Vagina (tissue), 2 donors: ENCODE data around the gene ROR2.

Experiments used
- CTCF ChIP-seq, 3 experiments: fragments of 450-650 bp in 2 of 3; fragments of 200-600 bp in 1 of 3; sonication (generic) in 1 of 3; IDR thresholded peaks; one replicate each; pipeline ENCODE4 v1.5.1; 2017 to 2019; ENCODE audit warnings: antibody characterized with exemption in 3 of 3, mild to moderate bottlenecking in 2 of 3, moderate library complexity in 2 of 3
- POLR2A ChIP-seq, 2 donors: fragments of 450-650 bp; IDR thresholded peaks; one replicate each; pipeline ENCODE4 v1.6.1; 2017; ENCODE audit warnings: antibody characterized with exemption in 2 of 2, mild to moderate bottlenecking in 2 of 2, moderate library complexity in 2 of 2
- POLR2AphosphoS5 ChIP-seq, 2 donors: sonication (generic); formaldehyde crosslinking; IDR thresholded peaks; one replicate each; pipeline ENCODE4 v1.9.0; 2017; ENCODE audit warnings: antibody characterized with exemption in 2 of 2, mild to moderate bottlenecking in 2 of 2, low read depth in 1 of 2; ENCODE audit not compliant: insufficient read depth in 1 of 2

GRCh38 chr9:91890662-91891061 lies 59.4 kb downstream of the ROR2 start:
- TF ChIP-seq POLR2AphosphoS5 (IDR thresholded peaks at IDR 0.05; ENCODE audit: insufficient read depth in 1 of 2, low read depth in 1 of 2), result no peak
- no peak for TF ChIP-seq POLR2A (IDR thresholded peaks at IDR 0.05)
- TF ChIP-seq CTCF (IDR thresholded peaks at IDR 0.05), result no peak
